Stimulated activated CD4-positive, alpha-beta T cell treated with anti-CD3 and anti-CD28 coated beads, Interleukin-2, amount 100 ng/mL, for 4 hours (primary cell): ENCODE results near the gene SLC2A14.
A peak's percentile ranks its signal among the peaks of the same experiment; 100 is the strongest.
"Not testable (repeated sequence)": the region's sequence is repeated elsewhere in the genome, so short reads cannot be mapped to it uniquely, and the experiment has no call there.

Source experiments
- DNase-seq: peaks from one replicate; pipeline ENCODE4 v3.0.0-alpha.2; 2020; ENCODE audit warnings: low read depth

The SLC2A14 gene

DNA sequence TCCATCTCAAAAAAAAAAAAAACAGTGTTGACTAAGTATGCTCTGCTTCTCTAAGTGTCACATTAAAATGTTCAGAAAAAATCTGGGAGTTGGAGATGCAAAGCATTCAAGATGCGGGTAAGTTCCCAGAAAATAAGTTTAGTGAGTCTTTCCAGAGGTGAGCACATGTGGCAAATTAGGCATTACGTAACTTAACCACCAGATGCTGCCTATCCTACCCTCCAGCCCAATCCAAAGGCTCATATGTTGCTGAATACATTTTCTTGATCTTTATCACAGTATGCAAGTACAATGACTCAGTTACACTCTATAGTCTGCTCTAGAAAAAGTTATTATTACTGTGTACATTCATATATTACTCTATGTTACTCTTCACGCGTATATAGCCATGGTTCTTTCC lies 3.6 kb downstream of the SLC2A14 start:
- no peak for DNase-seq

DNA sequence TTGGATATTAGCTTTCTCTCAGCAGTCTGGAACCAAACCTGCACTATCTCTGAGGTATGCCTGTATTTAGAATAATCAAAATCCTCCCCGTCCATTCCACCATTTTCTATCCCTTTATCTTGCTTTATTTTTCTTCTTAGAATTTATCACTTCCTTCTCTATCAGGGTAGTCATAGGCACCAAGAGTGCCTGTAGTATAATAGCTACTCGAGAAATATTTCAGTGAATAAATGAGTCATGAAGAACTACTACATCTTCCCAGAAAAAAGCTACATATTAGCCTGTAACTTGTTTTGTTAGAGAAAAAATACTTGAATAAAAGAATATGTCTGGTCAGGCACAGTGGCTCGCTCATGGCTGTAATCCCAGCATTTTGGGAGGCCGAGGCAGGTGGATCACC lies 4.3 kb downstream of the SLC2A14 start:
- DNase-seq: no peak

DNA sequence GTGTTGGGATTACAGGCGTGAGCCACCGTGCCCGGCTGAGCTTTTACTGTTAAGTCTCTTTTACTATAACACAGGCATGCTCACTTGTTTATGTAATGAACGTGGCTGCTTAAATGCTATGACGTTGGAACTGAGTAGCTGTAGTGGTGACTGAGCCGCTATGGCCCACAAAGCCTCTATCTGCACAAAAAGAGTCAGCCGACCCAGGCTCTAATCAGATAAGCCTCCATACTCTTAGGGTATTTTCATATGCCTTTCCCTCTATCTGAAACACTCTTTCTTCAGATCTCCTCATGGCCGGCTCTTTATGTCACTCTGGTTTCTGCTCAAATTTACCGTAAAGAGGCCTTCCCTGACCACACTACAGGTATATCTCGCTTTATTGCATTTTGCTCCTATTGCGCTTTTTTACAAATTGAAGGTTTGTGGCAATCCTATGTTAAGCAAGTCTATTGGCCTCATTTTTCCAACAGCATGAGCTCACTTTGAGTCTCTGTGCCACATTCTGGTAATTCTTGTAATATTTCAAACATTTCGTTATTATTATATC lies 8.0 kb downstream of the SLC2A14 start:
- no peak for DNase-seq

DNA sequence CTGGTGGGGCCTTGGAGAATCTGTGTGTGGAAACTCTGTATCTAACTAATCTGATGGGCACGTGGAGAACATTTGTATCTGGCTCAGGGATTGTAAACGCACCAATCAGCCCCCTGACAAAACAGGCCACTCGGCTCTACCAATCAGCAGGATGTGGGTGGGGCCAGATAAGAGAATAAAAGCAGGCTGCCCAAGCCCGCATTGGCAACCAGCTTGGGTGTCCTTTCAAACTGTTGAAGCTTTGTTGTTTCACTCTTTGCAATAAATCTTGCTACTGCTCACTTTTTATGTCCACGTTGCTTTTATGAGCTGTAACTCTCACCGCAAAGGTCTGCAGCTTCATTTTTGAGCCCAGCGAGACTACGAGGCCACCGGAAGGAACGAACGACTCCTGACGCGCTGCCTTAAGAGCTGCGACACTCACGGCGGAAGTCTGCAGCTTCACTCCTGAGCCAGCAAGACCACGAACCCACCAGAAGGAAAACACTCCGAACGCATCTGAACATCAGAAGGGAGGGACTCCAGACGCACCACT lies 9.8 kb downstream of the SLC2A14 start:
- peak; percentile 18 for DNase-seq

DNA sequence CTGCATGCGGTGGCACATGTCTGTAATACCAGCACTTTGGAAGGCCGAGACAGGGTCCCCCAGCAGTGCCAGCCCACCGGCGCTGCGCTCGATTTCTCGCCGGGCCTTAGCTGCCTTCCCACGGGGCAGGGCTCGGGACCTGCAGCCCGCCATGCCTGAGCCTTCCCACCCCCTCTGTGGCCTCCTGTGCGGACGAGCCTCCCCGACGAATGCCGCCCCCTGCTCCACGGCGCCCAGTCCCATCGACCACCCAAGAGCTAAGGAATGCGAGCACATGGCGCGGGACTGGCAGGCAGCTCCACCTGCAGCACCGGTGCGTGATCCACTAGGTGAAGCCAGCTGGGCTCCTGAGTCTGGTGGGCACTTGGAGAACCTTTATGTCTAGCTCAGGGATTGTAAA lies 10.4 kb downstream of the SLC2A14 start:
- not testable (repeated sequence) for DNase-seq

DNA sequence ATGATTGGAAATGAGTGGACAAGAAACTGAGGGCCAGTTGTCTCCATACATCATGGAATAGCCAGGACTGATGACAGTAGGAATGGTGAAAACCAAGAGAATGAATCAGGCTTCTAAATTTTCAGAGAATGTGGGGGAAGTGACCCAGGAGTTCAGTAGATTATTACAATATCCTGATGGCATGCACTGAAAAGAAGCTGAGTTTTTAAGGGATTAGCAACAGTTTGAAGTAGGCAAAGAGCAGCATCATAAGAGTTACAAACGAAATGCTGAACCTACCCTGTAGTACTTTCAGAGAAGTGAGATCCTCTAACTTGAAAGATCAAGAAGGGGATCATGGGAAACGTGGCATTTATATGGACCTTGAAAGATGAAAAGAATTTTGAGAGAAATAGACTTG lies 13.2 kb downstream of the SLC2A14 start:
- DNase-seq: no peak

DNA sequence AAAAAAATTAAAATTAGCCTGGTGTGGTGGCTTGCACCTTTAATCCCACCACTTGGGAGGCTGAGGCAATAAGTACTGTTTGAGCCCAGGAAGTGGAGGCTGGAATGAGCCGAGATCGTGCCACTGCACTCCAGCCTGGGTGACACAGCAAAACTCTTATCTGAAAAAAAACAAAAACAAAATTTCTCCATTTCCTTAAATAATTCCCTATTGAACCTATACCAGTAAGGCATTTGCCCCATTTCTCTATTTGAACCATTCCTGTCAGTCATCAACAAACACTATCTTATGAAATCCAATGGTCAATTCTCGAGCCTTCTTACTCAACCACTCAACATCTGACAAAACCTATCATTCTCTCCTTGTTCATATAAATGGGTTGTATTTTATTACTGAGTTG lies 14.7 kb downstream of the SLC2A14 start:
- DNase-seq: no peak

DNA sequence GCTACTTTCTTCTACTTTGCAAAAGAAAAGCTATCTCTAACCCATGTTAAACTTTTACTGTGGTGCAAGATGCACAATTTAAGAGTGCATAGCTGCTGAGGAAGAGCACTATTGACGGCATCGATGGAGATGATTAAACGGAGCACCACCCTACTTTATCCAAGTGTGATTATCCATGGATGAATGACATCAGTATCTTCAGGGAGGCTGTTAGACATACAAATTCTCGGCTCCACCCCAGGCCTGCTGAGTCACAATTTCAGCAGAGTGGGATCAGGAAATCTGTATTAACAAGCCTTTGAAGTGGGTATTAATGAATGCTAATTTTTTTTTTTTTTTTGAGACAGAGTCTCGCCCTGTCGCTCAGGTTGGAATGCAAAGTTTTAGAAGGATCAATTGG lies 16.2 kb downstream of the SLC2A14 start:
- no peak for DNase-seq

DNA sequence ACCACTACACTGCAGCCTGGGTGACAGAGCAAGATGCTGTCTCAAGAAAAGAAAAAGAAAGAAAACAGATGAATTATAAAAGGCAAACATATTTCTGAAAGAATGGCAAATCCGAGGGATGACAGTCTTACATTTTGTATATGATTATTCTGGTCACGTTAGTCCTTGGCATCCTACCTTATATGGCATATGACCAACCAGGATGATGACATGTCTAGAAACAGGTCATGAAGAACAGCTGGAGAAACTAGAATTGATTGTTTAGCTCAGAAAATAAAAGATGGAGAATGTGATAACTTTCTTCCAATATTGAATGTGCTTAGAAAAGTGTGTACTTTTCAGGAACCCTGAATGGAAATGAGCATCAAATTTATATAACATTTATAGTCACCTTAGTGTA lies 19.2 kb downstream of the SLC2A14 start:
- DNase-seq: no peak

DNA sequence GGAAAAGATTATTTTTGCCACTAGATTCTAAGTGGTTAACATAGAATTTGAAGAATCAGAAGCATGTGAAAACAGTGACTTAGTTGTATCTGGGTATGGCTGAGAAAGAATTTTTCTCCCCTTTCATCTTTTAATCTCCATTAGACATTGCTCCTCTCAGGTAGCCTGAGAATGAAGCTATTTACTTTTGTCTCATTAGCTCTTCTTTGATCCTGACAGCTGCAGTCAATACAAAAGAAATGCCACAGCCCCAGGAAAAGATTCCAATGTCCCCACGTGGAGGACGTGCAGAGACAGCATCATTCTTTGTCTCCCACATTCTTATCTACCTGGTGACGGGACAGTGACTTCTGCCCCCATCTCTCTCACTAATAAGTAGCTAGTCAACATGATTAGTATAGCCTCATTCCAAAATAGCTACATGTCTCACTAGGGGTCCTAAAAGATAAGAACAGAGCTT lies 21.1 kb downstream of the SLC2A14 start:
- DNase-seq: not testable (repeated sequence)

DNA sequence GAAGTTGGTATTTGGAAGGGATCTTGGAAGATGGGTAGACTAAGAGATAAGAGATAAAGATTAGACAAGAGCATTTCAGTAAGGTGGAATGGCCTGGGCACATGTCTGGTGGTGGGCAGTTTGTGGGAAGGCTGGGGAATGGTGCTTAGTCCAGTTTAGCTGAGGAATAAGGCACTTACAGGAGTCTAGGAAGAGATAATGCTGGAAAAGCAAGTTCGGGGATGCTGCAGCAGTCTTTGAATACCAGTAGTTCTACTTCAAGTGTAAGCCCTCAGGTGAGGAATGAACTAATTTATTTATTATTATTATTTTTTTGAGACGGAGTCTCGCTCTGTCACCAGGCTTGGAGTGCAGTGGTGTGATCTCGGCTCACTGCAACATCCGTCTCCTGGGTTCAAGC lies 22.6 kb downstream of the SLC2A14 start:
- DNase-seq: not testable (repeated sequence)

DNA sequence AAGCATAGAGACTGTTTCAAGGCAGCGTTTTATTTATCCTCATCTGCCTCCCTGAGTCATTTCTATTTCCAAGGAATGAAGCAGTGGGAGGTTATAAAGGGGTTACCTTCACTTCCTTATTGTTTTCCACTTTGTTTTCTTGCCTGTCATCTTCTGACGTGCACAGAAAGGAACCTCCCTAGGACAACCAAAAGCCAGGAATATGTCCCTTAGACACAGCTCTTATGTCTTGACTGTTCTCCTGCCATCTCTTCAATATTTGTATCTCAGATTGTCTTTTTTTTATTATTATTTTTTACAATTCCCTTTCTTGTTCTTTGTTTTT lies 24.7 kb downstream of the SLC2A14 start:
- DNase-seq: not testable (repeated sequence)

DNA sequence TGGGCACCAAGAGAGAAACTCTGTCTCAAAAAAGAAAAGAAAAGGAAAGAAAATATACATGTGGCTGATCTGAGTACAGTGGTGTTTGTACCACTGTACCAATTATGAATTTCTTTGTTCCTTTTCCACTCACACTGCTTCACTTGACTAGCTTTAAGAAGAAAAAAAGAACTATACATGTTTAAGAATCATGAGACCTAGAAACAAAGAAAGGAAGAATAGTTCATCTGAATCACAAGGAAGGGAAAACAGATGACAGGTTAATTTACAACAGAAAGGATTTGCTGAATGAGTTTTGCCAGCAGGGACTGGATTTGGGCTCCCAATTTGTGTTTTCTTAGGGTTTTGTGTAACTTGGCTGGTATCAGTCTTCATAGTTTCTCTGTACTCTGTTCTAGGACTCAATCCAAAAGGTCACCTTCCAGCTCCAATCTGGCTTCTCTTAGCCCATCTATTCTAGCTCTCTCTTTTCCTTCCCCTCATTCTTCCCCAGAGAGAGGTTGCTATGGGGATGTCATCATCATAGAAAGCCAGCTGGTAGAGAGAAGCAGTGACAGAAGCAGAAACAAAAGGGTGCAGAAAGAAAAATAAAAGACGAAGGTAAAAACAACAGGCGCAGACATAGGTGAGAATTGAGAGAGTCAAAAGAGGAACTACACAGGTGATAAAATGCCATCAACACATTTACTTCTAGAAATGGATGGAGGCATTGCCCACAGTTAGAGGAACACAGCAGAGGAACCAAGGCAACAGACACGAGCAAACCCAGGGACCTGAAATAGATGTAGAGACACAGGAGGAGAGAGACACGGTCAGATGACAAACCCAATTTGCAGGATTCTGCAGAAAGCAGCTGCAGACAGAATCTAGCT lies 25.3 kb downstream of the SLC2A14 start:
- DNase-seq: not testable (repeated sequence)

DNA sequence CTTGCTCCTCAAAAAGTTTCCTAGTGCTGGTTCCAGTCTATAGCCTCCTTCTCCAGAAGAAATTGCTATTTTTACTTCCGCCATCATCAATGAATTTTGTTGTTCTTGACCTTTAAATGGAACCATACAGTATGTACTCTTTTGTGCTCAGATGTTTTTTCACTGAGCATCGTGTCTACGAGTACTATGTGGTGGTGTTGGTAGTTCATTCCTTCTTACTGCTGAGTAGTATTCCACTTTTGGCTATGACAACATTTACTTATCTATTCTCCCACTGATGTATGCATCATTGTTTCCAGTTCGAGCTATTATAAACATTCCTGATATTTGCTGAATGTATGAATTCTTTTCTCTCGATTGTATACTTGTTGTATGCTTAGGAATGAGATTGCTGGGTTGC lies 28.6 kb downstream of the SLC2A14 start:
- no peak for DNase-seq

DNA sequence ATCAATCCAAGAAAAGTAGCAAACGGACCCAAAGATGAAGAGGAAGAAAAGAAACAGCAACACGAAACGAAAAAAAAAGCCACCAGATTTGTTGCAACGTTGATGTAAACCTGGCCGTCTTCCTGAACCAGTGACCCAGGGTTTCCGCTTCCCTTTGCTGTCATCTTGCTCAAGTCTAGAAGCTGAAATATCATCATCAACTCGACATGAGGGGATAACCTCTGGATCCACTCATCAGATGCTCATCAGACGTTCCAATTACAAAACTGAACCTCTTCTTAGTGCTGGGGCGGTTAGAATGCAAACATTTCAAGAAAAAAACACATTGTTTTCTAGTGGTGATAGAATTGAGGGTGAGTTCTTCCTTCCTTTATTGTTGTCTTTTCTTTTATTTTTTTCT lies 29.1 kb downstream of the SLC2A14 start:
- DNase-seq: not testable (repeated sequence)

DNA sequence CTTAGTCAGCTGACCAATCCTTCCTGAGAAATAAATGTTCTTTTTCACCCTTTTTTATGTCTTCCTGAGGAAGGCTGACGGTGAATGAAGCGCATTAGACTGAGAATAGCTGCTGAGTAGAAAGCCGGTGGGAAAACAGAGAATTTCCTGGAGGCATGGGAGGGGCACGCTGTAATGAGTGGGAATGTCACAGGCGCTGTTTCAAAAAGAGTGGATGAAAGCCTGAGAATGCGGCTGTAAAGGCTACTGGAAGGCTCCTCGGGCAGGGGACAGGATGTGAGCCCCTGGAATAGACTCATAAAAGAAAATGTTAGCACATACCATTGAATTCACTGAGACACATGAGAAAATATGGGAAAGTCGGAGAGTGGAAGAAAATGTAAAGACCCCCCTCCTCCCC lies 29.6 kb downstream of the SLC2A14 start:
- DNase-seq: not testable (repeated sequence)

DNA sequence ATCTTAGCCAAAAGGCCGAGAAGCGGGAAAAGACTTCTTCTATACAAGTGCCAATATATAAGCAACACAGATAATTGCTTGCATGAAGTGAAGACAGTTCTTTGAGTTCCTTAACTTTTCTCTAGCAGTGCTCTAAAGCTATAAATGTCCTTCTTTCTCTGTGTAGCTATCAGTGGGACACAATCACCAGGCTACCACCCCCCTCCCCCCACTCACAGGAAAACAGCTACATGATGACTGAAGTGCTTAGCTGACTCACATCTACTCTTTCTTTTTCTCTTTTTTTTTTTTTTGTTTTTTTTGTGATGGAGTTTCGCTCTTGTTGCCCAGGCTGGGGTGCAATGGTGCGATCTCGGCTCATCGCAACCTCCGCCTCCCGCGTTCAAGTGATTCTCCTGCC lies 30.3 kb downstream of the SLC2A14 start:
- DNase-seq: not testable (repeated sequence)

DNA sequence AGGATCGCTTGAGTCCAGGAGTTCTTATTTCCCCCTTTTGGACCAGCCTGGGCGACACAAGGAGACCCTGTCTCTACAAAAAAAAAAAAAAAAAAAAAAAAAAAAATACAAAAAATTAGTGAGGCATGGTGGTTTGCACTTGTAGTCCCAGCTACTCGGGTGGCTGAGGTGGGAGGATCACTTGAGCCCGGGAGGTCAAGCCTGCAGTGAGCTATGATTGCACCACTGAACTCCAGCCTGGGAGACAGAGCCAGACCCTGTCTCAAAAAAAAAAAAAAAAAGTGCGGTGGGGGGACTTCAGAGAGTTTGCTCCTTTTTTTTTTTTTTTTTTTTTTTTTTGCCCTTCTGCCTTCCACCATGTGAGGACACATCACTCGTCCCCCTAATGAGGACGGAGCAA lies 32.9 kb downstream of the SLC2A14 start:
- DNase-seq: not testable (repeated sequence)

DNA sequence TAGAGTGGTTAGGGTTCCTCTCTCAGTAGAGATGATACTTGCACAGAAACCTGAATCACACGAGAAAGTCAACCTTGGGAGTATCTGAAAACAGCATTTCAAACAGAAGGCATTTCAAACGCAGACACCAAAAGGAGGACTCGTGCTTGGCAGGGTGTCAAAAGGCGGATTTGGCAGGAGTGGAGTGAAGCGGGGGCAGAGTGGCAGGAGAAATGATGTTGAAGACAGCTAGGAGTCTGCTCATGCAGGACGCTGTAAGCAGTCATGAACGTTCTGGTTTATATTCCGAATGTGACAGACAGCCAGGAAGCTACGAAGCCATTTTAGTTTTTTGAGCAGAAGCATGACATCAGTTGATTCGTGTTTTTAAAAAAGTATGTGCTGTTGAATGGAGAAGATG lies 33.5 kb downstream of the SLC2A14 start:
- DNase-seq: not testable (repeated sequence)

DNA sequence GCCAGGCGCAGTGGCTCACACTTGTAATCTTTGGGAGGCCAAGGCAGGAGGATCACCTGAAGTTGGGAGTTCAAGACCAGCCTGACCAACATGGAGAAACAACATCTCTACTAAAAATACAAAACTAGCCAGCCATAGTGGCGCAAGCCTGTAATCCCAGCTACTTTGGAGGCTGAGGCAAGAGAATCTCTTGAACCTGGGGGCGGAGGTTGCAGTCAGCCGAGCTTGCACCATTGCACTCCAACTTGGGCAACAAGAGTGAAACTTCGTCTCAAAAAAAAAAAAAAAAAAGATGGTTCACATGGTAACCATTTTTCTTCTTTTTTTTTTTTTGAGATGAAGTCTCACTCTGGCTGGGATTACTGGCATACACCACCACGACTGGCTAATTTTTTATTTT lies 35.3 kb downstream of the SLC2A14 start:
- DNase-seq: no peak

DNA sequence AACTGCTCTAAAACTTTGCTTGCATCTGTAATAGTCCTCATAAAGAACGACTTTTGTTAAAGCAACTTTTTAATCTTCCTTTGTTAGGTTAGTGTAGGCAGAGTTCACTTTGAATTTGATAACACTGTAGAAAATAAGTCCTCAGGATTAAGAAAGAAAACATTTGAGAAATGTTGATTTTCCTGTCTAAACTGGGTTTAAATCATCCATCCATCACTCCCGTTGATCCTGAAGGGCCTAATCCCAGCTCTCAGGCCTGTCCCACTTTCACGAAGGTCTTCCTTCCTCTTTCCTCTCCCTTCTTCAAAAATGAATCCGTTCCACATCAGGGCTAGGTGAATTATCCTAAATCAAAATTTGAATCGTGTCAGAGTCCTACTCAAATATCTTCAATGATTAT lies 36.9 kb downstream of the SLC2A14 start:
- no peak for DNase-seq

DNA sequence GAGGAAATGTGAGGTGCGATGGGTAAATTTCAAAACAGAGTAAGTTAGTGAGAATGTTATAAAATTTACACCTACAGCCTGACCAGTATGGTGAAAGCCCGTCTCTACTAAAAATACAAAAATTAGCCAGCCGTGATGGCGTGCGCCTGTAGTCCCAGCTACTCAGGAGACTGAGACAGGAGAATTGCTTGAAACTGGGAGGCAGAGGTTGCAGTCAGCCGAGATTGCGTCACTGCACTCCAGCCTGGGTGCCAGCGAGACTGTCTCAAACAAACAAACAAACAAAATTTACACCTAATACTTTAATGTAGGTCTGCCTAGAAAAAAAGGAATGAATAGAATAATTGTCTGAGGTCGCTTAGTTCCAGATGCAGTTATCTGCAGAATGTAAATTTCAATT lies 37.6 kb downstream of the SLC2A14 start:
- no peak for DNase-seq

DNA sequence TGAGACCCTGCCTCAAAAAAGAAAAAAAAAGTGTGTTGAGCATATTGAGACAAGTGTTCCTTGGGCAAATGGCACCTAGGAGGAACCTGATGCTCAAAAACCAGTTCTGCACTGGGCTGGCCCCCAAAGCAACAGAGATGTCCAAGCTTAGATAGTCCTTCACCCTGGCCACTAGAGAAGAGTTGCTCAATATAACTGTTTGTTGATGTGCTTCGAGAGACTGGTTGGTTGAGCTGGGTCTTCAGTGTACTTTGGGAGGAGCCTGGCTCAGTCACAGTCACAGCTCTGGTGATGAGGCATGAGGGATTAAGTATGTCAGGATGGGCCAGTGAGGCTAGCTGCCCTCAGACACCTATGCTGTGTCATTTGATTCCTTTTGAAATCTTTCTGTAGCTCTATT lies 38.0 kb downstream of the SLC2A14 start:
- DNase-seq: no peak

DNA sequence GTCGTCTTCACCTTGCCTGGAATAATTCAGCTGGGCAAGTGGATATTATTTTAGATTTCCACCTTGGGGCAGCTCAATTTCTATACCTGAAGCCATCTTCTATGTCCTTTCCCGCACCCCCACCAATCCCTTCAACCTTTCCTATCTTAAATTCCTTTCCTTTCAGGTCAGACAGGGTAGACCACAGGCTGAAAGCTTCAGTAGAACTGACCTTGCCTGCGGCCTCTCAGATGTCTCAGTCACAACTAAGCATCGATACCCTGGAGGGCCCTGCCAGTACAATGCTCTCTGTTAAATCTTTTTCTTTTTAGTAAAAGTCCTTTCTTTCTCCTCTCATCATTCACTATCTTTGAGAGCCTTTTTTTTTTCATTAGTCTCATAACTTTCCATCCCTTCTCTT lies 38.9 kb downstream of the SLC2A14 start:
- no peak for DNase-seq
